DND-41 (cell line): ENCODE measurements around the gene COL9A3.

ENCODE experiments used
- CTCF ChIP-seq: IDR thresholded peaks from 2 replicates; pipeline ENCODE4 v1.5.1; 2012; ENCODE audit warnings: borderline replicate concordance, low read length, moderate library complexity, mild to moderate bottlenecking; ENCODE audit not compliant: poor library complexity, severe bottlenecking; ENCODE audit errors: extremely low read depth
- EZH2 ChIP-seq: IDR thresholded peaks from 3 replicates; pipeline ENCODE4 v1.6.1; 2012; ENCODE audit warnings: borderline replicate concordance, low read depth, mild to moderate bottlenecking, moderate library complexity, low read length, inconsistent platforms; ENCODE audit not compliant: severe bottlenecking

DNA sequence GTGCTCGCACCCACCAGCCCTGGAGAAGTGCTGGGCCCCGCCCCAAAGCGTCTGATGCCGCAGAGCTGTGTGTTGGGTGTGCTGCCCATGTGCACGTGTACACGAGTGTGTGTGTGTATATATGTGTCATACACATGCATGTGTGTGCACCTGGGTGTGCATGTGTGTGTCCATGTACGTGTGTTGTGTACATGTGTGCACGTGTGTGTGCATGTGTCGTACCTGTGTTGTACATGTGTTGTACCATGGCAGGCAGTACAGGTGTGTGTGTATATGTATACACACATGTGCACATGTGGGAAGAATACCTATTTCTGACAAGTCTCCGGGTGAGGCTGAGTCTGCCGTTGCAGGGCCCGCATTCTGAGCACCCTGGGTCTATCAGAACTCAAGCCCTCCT, 26.8 kb upstream of the COL9A3 start:
- TF ChIP-seq CTCF (no peak), EZH2 (no peak)
